Epidermal melanocyte (primary cell): Measurements from ENCODE around the gene ABCC12.

Experiments
- DNase-seq: peaks from one replicate; pipeline ENCODE4 v3.0.0; 2011; ENCODE audit warnings: low spot score; ENCODE audit not compliant: insufficient read length

ABCC12 gene

GRCh38 chr16:48165961-48166578 lies 10.3 kb upstream of the ABCC12 start:
- DNase-seq: peak; percentile 49

GRCh38 chr16:48164907-48165715 lies 9.3 kb upstream of the ABCC12 start:
- DNase-seq: peak; percentile 58

- no peak for DNase-seq
These were observed 7.1 kb upstream of the ABCC12 start for GRCh38 chr16:48162839-48163410.

- DNase-seq: no peak
These were observed 6.1 kb upstream of the ABCC12 start for GRCh38 chr16:48161906-48162305.

- no peak for DNase-seq
These were observed 4.8 kb upstream of the ABCC12 start for GRCh38 chr16:48160575-48160974.

- DNase-seq: no peak
These were observed 2.5 kb upstream of the ABCC12 start for GRCh38 chr16:48158296-48158695.

GRCh38 chr16:48157794-48158193 lies 2.0 kb upstream of the ABCC12 start:
- no peak for DNase-seq

GRCh38 chr16:48157302-48157701 lies 1.5 kb upstream of the ABCC12 start:
- DNase-seq: no peak

GRCh38 chr16:48156790-48157209 lies 1.0 kb upstream of the ABCC12 start:
- DNase-seq: peak; percentile 40

- DNase-seq: no peak
These were observed 2.0 kb downstream of the ABCC12 start for GRCh38 chr16:48153774-48154173.

- DNase-seq: no peak
These were observed 3.6 kb downstream of the ABCC12 start for GRCh38 chr16:48152226-48152625.

GRCh38 chr16:48150707-48151106 lies 5.1 kb downstream of the ABCC12 start:
- DNase-seq: no peak

- no peak for DNase-seq
These were observed 9.1 kb downstream of the ABCC12 start for GRCh38 chr16:48146710-48147109.

GRCh38 chr16:48146131-48146530 lies 9.7 kb downstream of the ABCC12 start:
- DNase-seq: no peak

- DNase-seq: no peak
These were observed 11.9 kb downstream of the ABCC12 start for GRCh38 chr16:48143812-48144368.

GRCh38 chr16:48140821-48141220 lies 15.0 kb downstream of the ABCC12 start:
- no peak for DNase-seq

GRCh38 chr16:48139517-48139916 lies 16.3 kb downstream of the ABCC12 start:
- no peak for DNase-seq

GRCh38 chr16:48138543-48138942 lies 17.2 kb downstream of the ABCC12 start:
- DNase-seq: no peak

- no peak for DNase-seq
These were observed 18.0 kb downstream of the ABCC12 start for GRCh38 chr16:48137822-48138221.

- no peak for DNase-seq
These were observed 19.0 kb downstream of the ABCC12 start for GRCh38 chr16:48136547-48137360.

- no peak for DNase-seq
These were observed 22.2 kb downstream of the ABCC12 start for GRCh38 chr16:48133455-48134211.
